Fibroblast of mammary gland (primary cell): ENCODE results near the gene THRA.
A peak's percentile ranks its signal among the peaks of the same experiment; 100 is the strongest.

Experiments
- DNase-seq: peaks from one replicate; pipeline ENCODE4 v3.0.0-alpha.2; 2010; ENCODE audit warnings: low read depth
- H3K4me3 ChIP-seq: 2 replicates; pipeline ENCODE4 v1.5.1; 2011; ENCODE audit warnings: low read depth, mild to moderate bottlenecking, low read length, moderate library complexity; ENCODE audit not compliant: control insufficient read depth
- TF ChIP-seq, protein P1 (sequence below): conservative IDR thresholded peaks from 2 replicates; pipeline ENCODE4 v1.5.1; 2011; ENCODE audit warnings: low read depth, low read length, inconsistent platforms; ENCODE audit not compliant: control insufficient read depth, insufficient read depth

THRA gene

DNA sequence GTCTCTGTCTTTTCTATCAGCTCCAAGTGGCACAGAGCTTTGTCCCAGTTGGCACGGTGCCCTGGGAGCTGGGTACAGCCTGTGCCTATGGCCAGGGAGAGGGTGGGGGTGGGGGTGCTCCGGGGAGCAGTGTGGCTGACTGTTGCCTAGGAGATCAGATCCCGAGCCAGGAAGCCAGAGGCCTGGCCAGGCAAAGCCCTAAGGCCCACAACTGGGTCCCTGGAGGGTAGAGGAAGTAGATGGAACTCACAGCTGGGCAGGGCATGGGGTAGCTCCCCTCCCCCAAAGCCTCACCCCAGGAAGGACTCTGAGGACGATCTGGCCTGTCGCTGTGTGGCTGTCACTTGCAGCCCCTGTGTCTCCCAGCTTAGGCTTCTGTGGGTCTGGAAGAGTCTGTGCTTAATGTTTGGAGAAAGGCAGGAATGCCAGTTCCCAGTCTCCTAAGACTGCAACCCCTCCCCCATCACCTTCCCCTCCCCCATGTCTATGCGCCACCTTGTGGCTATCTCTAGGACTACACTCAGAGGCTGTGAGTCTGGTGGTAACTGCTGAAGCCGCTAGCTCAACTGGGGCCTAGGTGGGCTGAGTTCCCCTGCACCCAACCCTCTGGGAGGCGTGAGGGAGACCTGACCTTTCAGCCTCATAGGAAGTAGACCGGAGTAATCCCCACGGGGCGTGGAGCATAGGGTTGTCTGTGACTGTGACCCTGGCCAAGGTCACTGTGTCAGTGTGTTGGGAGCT, 12.6 kb downstream of the THRA start:
- H3K4me3 ChIP-seq, result no peak overlapping the region
- peak; percentile 65 for DNase-seq
- TF ChIP-seq, protein P1, sequence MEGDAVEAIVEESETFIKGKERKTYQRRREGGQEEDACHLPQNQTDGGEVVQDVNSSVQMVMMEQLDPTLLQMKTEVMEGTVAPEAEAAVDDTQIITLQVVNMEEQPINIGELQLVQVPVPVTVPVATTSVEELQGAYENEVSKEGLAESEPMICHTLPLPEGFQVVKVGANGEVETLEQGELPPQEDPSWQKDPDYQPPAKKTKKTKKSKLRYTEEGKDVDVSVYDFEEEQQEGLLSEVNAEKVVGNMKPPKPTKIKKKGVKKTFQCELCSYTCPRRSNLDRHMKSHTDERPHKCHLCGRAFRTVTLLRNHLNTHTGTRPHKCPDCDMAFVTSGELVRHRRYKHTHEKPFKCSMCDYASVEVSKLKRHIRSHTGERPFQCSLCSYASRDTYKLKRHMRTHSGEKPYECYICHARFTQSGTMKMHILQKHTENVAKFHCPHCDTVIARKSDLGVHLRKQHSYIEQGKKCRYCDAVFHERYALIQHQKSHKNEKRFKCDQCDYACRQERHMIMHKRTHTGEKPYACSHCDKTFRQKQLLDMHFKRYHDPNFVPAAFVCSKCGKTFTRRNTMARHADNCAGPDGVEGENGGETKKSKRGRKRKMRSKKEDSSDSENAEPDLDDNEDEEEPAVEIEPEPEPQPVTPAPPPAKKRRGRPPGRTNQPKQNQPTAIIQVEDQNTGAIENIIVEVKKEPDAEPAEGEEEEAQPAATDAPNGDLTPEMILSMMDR, result peak; percentile 89

DNA sequence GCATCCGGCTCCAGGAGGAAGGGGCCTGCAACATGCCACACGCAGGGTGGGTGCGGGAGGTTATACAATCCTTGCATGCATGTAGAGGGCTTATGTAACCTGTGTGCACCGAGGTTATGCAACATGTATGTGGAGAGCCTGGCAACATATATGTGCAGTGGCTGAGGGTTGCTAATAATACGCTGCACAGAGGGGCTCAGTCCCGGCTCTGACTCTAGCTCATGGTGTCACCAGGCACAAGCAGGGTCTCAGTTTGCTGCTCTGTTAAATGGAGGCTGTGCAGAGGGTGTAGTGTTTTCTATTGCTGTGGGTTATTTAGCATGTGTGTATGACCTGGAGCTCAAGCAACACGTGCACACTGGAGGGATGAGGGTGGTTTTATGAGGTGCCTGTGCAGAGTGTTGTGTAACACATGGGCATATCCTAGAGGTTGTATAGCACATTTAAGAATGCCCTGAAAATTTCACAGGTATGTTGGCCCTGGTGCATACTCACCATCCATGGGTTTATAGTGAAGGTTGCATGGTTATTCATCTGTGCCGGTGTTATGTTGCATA, 13.3 kb downstream of the THRA start:
- DNase-seq, result no peak
- TF ChIP-seq, protein P1, result no peak
- no peak overlapping the region for H3K4me3 ChIP-seq

DNA sequence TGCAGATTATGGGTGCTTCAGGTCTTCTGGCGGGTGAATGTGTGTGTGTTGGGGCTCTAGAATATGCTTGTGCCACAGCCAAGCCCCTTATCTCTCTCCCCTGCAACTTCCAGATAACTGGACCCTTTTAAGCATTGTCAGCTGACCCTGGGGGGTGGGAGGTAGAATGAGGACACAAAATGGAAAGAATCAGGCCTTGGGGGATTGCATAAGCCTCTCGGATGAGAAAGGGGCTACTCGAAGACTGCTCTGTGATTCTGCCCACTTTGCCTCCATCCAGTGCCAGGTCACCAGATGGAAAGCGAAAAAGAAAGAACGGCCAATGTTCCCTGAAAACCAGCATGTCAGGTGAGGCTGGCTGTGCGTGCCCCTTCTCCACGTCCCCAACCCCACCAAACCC, 13.8 kb downstream of the THRA start:
- H3K4me3 ChIP-seq, result no peak overlapping the region
- TF ChIP-seq, protein P1, result no peak
- DNase-seq, result no peak

DNA sequence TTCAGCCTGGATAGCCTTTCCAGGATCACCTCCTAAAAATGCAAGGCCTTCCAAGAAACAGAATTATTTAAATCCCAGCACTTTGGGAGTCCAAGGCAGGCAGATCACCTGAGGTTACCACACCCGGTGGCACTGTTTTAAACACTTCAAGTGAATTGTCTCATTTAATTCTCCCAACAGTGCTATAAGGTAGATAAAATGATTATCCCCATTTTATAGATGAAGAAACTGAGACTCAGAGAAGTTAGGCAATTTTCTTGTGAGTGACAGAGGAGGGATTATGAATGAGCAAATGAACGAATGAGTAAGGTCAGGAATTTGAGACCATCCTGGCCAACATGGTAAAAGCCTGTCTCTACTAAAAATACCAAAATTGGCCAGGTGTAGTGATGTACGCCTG, 16.8 kb downstream of the THRA start:
- DNase-seq, result no peak
- H3K4me3 ChIP-seq, result no peak overlapping the region
- TF ChIP-seq, protein P1, result no peak

DNA sequence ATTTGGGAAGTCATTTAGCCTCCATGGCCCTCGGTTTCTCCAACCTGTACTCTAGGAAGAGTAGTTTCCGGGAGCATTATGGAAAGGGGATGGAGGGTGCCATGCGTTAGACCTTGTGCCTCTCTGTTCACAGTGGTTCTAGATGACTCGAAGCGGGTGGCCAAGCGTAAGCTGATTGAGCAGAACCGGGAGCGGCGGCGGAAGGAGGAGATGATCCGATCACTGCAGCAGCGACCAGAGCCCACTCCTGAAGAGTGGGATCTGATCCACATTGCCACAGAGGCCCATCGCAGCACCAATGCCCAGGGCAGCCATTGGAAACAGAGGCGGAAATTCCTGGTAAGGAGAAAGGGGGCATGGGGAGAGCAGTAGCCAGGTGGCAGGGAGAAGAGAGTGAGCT, 21.7 kb downstream of the THRA start:
- no peak overlapping the region for H3K4me3 ChIP-seq
- no peak for DNase-seq
- TF ChIP-seq, protein P1, result no peak

DNA sequence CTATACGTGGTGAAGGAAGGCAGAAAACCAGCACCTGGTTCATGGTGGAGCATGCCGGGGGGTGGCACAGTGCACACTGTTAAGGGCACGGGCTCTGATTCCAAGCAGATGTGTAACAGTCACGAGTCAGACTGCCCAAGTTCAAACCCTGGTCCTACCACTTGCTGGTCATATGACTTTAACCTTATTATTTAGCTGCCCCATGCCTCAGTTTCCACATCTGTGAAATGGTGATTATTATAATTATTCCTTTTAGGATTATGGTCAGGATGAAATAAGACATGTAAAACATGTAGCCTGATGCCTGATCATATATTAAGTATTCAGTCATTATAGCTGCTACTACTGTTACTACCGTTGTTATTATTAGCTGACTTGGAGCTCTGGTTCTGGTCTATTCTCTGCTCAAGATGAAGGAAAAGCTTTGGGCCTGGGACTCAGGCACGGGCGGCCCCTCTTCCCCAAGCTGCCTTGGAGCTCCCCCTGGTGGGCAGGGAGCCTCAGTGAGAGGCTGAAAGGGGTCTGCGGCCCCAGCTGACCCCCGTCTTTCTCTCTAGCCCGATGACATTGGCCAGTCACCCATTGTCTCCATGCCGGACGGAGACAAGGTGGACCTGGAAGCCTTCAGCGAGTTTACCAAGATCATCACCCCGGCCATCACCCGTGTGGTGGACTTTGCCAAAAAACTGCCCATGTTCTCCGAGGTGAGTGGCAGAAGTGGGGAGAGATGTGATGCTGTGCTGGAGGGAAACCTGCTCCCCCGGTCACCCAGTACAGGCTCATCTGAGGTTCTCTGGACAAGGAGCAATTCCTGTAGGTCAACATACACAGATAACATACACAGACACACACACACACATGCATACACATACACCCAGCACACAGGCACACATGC, 23.6 kb downstream of the THRA start:
- TF ChIP-seq, protein P1, result peak; percentile 64
- DNase-seq, result no peak
- no peak overlapping the region for H3K4me3 ChIP-seq
